GM19395 (cell line): Measurements from ENCODE around the gene PMM2.
A peak's percentile ranks its signal among the peaks of the same experiment; 100 is the strongest.
"Not testable (repeated sequence)": the region's sequence is repeated elsewhere in the genome, so short reads cannot be mapped to it uniquely, and the experiment has no call there.

ENCODE experiments used
- ATAC-seq: cut with Tn5 transposase; IDR thresholded peaks from one replicate; pipeline ENCODE4 v1.9.1; 2021; ENCODE audit warnings: mild to moderate bottlenecking, moderate library complexity; ENCODE audit not compliant: unreplicated experiment

Gene PMM2

DNA sequence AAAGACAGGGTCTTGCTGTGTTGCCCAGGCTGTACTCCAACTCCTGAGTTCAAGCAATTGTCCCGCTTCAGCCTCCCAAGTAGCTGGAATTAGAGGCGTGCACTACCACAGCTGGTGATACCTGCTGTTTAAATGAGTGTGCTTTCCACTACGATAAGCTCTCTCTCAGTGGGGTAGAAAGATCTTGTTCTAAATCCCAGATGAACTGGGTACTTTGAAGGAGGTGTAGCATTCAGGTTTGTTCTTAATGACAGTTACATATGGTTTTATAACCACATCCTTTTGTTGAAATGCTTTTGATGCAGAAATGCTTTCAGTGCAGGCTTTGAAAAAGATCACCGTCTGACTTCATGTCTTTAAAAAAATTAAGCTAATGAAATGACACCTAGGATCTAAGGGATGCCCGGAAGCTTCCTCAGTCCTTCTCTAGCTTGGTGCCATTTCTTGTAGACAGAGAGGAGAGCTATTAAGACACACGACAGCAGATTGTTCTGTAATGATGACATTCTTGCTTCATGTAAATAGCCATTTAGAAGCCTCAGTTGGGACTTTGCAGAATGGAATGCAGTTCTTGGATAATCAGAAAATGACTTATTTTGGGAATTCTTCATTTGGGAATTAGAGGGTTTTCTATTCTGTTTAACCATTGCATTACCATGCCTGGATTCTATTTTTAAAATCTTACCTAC, 19.5 kb downstream of the PMM2 start:
- no peak for ATAC-seq

DNA sequence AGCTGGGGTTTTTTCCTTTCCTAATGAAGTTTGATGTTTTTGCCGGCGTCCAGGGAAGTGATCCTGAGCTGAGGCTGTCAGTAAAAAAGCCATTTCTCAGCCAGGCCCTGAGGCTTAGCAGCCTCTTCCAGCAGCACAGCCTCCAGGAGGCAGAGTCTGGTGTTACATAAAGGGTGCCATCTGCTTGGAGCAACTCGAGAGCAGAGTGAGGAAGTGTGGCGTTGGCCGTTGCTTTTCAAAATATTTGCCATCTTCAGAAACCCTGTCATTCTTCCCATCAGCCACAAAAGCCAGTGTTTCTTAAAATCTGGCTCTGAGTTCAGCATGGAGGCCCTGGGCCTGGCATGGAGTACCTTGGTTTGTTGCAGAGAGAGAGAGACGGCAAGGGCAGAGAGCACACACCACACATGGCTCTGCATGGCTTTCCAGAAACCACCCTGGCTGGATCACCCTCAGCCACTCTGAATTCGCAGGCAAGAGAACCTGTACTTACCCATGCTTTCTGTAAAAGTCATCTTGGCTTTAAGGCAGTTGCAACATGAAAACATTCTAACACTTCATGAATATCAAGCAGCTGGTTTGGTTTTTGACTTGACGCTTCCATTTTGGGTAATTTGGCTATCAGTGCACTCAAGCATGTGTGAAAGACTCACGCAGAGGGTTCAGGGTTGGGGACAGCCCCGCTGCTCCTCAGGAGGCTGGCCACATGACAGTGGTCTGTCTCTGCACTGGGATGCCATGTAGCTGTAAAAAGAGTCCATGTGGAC, 21.0 kb downstream of the PMM2 start:
- peak; percentile 82 for ATAC-seq

DNA sequence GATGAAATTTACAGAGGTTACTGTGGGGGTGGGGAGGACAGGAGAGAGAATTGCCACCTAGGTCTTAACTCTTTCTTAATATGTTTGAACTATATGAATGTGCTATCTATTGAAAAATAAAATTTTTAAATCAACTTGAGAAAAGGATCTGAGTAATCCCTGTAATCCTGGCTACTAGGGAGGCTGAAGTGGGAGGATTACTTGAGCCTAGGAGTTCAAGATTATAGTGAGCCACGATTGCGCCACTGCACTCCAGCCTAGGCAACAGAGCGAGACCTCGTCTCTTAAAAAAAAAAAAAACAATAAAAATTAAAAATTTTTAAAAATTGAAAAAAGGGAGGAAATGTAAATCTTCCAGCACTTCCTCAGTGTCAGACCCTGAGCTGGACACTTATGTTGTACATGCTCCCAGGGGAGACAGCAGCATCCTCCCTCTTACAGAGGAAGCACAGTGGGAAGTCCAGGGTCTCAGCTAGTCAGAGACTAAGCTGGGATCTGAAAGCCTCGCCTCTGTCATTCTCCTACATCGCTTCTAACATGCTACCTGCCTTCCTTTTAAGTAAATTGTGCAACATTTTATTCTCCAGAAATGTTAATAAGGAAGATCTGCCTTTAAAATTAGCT, 21.9 kb downstream of the PMM2 start:
- no peak for ATAC-seq

DNA sequence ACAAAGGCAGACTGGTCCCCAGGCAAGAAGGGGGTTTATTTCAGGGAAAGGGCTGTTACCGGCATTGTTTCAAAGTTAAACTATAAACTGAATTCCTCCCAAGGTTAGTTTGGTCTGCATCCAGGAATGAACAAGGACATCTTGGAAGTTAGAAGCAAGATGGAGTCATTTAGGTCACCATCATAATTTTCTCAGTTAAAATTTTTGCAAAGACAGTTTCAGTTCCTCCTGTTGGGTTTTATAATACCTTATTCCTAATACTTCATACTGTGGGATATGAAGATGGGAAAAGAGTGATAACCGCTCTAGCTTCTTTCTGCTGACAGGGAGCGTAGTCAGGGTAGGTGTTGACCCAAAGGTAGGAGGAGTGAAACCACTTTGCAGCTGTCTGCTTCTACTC, 24.8 kb downstream of the PMM2 start:
- no peak for ATAC-seq

DNA sequence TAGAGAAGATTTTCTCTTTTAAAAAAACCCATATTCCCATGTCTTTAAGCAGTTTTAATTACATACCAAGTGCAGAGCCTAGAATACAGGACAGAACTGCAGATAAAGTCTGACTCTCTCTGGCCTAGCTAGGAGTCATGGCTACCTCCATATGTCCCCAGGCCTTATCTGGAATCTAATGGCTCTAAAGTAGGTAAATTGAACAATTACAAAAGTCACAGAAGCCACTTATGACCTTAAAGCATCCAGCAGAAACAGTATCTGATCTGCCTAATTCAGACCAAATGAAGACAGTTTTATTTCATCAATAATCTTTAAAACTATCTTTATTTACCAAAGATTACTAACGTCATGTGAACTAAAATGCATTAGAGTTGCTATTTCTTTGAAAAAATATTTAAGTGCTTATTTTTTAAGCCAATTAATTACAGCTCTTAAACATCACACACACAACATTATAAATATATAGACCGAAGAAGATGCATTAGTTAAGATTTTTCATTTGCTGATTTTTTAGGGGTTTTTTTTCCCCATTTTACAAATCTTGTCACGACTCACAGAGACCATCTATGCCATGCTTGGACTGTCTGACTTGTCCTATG, 28.7 kb downstream of the PMM2 start:
- ATAC-seq, result no peak

DNA sequence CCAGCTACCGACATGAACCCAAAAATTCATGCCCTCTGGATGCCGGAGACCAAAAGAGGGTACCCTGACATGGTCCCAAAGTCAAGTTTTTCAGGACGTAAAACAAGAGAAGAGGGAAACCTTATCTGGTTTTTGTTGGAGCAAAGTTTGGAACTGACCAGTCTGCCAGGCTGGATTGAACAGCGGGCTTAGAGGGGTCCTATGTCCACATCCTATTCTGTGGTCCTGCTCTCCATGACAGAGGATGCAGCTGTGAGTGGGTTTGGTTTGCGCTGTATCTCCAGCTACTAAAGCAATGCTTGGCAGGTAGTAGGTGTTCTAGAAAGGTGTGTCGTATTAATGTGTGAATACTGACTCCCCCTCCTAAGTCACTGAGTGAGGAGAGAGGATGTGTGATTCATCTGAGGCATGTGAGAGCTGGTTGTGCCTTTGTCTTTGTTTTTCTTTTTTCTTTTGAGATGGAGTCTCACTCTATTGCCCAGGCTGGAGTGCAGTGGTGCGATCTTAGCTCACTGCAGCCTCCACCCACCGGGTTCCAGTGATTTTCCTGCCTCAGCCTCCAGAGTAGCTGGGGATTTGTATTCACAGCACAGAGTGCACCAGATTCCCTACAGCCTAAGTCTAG, 31.0 kb downstream of the PMM2 start:
- no peak for ATAC-seq

DNA sequence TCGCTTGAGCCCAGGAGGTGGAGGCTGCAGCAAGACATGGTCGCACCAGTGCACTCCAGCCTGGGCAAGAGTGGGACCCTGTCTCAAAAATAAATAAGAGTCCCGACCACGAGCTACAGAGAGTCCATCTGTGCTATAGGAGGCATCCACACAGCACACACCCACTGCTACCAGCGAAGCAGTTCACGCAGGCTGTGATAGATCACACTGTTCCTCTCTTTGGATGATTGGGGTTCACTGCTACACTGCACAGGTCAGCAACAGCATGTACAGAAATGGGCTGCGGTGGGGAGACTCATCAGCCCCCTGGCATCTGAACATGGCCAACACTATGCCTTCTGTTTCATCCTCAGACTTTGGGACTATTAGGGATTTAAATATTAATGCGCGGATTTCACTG, 33.8 kb downstream of the PMM2 start:
- ATAC-seq, result no peak

DNA sequence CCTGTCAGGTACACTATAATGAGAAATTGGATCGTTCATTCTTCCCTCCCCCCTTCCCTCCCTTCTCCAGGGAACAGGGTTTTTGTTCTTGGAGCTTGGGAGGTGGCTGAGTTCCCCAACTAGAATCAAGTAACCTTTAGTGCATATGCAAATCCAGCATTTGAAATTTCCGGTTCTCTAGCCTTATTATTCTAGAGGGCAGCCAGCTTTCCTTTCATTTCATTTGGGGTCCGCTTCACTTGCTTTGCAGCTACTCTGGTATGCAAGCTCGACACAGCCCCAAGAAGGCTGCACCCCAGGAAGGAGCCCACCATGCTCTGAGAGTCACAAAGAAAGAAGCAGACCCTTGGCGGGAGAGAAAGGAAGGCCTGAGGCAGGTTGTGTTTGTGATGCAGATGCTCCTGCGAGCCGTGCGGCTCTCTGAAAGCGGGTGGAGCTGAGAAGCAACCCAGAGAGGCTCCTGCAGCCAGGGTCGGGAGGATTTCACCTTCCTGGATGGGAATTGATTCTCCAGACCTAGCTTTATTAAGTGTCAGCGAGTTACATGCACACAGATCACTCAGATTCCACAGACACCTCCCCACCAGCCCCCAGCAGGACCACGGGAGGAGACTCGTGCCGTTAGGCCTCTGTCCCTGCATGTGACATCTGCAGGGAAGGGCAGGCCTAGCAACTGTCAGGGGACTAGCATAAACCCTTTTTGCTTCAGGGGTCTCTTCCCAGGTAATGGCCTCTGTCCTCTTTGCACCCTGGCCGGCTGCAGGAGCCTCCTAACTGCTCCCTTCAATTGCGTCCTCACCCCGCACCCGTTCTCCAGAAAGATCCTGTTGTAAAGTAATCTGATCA, 34.5 kb downstream of the PMM2 start:
- ATAC-seq, result no peak

DNA sequence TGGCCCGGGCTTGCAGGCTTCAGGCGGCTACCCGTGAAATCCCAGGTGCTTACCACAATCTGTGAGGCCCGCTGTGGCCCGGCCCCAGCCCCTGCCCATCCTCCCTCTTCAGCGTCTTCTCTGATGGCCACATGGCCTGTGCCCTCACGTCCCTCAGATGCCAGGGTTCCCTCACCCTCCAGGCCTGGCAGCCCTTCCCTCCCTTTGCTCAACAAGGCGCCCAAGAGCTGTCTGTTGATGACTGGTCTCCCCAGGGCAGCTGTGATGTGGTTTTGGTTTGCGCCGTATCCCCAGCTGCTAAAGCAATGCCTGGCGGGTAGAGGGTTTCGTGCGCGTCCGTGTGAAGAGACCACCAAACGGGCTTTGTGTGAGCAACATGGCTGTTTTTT, 35.1 kb downstream of the PMM2 start:
- no peak for ATAC-seq

DNA sequence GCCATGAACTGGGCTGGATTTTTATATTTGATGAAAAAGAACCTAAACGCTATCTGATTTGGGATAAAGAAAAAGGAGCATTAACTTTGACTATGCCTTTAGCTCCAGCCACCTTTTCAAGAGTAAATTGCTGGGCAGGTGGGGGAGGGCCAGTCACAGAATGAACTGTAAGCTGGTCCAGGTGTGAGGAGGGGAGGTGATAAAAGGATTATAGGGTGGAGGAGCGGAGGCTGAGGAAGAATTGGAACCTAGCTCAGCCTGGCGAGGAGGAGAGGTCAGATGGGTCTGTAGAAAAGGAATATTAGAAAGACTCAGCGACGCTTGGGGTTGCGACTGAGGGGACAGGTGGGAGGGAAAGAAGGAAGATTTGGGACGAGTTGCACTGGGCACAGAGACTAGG, 39.2 kb downstream of the PMM2 start:
- ATAC-seq, result not testable (repeated sequence)

DNA sequence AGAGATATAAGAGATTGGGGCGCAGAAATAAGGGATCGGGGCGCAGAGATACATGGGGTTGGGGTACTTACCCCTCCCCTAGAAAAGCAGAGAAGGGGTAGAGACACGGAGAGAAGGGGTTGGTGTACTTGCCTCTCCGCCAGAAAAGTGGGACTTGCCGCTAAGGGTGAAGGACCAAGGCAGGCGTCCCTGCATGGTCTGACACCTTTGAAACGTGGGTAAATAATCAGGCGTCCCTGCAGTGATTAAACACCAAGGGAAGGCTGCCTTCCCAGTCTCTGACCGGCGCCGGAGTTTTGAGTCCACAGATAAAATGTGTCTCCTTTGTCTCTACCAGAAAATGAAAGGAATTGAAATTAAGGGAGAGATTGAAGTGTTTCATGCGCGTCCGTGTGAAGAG, 40.0 kb downstream of the PMM2 start:
- not testable (repeated sequence) for ATAC-seq

DNA sequence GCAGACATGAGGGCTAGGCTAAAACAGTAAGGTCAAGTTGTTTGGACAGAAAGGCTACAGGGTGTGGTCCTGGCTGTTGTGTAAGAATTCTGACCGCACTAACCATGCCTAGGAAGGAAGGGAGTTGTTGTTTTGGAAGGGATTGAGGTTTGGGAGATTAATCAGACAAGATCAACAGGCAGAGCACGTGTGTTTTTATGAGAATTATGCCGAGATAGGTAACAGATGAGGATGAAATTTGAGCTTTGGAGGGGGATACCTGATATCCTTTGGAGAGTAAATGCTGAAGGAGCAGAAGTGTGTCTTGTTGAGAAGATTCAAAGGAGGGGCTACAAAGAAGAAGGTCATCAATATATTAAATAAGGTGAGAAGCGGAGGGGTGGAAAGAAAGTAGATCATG, 44.4 kb downstream of the PMM2 start:
- ATAC-seq, result not testable (repeated sequence)

DNA sequence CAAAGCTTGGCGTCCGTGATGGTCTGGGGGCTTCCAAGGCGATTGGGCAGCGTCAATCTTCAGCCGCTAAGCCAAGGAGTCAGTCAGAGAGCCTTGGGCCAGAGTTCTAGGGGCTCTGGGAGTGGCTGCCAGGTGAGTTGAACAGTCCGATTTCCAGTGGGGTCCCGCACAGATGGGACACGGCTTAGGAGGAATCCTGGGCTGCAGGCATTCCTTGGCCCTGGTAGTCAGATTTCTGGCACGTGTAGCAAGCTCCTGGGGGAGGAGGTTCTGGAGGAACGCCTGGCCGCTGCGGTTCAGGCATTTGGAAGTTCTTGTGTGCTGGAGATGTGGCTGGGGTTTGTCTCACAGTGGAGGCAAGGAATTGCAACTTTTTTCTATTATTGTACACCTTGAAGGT, 45.7 kb downstream of the PMM2 start:
- ATAC-seq, result not testable (repeated sequence)

DNA sequence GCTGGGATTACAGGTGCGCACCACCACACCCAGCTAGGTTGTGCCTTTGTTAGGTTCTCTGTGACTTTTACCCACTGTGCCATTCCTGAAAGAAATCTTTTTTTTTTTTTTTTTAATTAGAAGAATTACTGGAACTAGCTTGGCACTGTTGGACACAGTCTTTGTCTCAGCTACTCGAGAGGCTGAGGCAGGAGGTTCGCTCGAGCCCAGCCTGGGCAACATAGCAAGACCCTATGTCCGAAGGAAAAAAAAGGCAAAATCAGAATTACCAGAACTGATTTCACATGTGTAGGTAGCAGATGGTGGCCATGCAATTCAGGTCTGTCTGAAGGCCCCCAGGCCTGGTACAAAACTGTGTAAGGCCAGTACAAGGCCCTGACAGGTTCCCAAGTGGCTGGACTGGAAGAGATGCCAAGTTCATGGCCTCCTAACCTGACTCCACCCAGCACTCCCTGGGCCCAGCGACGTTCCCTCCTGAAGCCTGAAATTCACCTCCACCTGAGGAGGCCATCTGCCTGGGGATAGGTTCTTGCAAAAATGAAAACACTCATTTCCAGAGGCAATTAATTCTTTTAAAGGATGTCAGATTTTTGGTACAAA, 48.2 kb downstream of the PMM2 start:
- no peak for ATAC-seq

DNA sequence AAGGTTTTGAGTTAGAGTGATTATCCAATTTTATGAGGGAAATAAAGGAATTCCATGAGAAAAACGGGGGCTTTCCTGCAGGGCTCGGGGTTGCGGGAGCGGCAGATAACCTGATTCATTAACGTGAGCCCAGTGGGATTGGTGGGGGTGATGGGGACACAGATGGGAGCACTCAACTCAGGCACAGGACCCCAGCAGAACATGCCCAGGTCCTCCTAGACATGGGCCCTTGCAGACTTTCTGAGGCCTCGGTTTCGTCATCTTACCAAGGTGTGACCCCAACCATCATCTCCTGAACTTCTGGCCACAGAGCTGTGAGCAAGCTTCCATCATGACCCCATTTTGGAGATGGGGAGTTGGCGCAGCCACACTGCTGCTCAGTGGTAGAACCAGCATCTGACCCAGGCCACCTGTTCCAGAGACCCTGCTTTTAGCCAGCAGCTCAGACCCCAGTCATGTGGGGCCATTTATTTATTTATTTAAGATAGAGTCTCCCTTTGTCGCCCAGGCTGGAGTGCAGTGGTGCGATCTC, 48.8 kb downstream of the PMM2 start:
- ATAC-seq, result no peak

DNA sequence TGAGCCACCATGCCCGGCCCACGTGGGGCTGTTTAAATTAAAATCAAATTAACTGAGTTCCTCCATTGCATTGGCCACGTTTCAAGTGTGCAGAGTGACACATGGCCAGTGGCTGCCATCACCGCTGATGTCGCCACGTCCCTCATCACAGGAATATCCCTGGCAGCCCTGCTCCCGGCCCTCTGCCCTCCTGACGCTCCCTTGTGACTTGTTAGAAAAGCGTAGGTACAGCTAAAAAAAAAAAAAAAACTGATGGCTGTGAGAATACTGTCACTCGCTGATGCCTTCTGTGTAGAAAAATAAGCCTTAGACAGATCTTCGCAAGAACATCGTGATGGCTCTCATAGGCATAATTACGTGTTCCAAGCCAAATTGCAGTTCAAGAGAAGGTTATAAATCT, 49.5 kb downstream of the PMM2 start:
- no peak for ATAC-seq

DNA sequence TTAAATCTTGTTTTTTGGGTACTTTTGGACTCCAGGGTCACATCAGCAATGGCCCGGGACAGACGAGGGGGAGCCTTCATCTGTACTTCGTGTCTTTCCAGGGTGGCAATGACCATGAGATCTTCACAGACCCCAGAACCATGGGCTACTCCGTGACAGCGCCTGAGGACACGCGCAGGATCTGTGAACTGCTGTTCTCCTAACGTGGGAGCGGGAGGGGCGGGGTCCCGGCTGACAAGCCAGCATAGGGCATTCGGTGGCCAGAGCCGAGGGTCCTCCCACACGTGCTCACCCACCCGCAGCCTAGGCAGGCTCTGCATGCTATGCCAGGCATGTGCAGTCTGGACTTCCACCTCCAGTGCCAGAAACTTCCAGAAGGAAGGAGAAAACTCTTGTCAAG, 50.0 kb downstream of the PMM2 start:
- no peak for ATAC-seq

DNA sequence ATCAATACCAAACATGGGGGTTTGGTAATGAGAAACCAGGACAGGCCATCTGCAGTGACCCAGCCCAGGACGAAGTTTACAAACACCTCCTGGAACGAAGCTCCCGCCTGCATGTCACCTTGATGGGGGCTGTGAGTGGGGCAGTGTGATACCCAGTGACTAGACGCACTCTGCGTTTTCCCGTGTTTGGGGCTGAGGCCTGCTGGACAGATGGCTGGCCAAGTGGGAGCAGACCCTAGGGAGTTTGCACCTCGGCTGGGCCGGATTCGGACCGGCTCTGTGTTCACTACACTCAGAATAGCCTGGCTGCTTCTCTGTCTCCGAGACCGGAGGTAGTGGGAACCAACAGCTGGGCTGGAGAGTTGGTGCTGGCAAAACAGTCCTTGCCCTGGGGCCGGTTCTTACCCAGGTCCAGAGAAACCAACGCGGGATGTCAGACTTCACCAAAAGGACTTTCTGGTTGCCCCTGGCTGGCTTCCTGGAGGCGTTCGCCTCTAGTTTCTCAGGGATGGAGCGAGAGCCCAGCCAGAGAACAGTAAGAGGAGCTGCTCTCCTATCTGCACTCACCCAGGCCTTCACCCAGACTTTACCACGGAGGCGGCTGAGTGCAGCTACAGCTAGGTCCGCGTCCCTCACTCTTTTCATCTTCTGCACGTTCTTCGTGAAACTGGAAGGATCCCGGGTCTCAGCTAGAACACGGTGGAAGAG, 50.7 kb downstream of the PMM2 start:
- ATAC-seq, result no peak

DNA sequence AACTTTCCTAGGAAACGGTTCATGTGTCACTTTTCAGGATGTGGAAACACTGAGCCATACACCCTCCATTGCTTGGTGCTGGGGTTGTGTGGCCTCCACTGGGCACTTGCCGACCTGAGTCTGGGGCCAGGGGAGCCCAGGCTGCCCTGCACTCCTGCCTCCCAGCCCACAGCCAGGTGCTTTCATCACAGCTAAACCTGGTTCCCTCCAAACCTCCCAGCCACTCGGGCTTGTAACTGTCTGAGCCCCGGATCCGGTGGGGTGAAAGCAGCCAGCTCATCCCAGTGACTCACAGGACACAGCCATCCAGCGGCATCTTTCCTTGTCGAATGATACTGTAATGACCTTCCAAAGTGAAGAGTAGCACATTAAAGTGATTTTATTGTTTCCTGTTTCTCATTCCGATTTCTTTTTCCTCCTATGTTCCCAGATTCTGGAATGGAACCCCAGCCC, 51.3 kb downstream of the PMM2 start:
- ATAC-seq, result no peak
